ENCODE results near the gene STAP1. TPM values are rescaled to one million over a fixed set of nuclear protein-coding genes. Genes with fewer than 3 reads are reported as not detected.

STAP1 gene
- total and polyA plus RNA-seq, 2 of the 8 experiments (the other 6 are each of a cell fraction or from before 2014, with no cell fraction given) = not detected

DNA sequence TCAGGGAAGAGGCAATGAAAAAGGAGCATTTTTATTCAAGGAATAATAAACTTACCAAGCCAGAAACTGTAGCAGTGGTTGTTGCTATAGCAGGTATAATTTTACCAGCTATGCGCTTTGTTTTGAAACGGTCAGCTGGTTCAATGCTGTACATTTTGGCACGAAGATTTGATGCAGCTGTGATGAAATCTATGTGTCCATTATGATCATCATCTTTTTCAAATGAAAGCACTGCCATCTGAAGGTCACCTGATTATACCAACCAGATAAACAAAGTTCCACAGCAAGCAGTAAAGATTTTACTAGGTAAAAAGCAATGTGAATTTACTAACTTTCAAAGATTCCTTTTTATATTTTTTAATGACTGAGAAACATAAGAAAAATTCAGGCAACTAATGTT lies 66.4 kb downstream of the STAP1 start:
- no peaks in the 10 kb centered on the region for H4K20me1 ChIP-seq (replicated peaks in 1 of 2; ENCODE audit: control insufficient read depth in 1 of 2, insufficient read depth in 2 of 2, low read length in 2 of 2)
- ChIA-PET CTCF (ENCODE audit: partially characterized antibody) (interaction anchor here (0.6 kb wide), 1 partner anchor 89 kb away, joined by 3 read pairs; no protein-coding TSS in a partner anchor), POLR2A (ENCODE audit: partially characterized antibody) (no interaction called here)
- no peaks in the 10 kb centered on the region for H3K27me3 ChIP-seq (replicated peaks in 1 of 4; ENCODE audit: control insufficient read depth in 3 of 4, extremely low read depth in 1 of 4, insufficient read depth in 3 of 4, low read length in 3 of 4)
- H3K4me2 ChIP-seq (ENCODE audit: insufficient read depth in 1 of 2, low read depth in 2 of 2, low read length in 2 of 2) = no peak overlapping the region
- no peak overlapping the region for H2BK15ac ChIP-seq (ENCODE audit: low read length)
- no peaks in the 10 kb centered on the region for H3K4me1 ChIP-seq (replicated peaks in 1 of 4; ENCODE audit: control insufficient read depth in 3 of 4, insufficient read depth in 4 of 4, low read length in 3 of 4)
- no peak overlapping the region for H3K4me3 ChIP-seq (ENCODE audit: extremely low read depth in 1 of 4, insufficient read depth in 2 of 4, low read depth in 3 of 4, low read length in 4 of 4)
- H3K18ac ChIP-seq (ENCODE audit: extremely low read depth, low read length) = no peak overlapping the region
- H4K8ac ChIP-seq (ENCODE audit: extremely low read depth, insufficient read depth, low read length) = no peak overlapping the region
- no peak overlapping the region for H3K14ac ChIP-seq (ENCODE audit: insufficient read length)
- DNase-seq (ENCODE audit: low read depth in 1 of 2, low spot score in 2 of 2) (no peak), FAIRE-seq (no peak)
- H3K27ac ChIP-seq (ENCODE audit: low read depth, low read length) = no peak overlapping the region
- H2BK5ac ChIP-seq (ENCODE audit: low read depth, low read length) = no peak overlapping the region
- H4K91ac ChIP-seq (replicated peaks; ENCODE audit: insufficient read length, low read length) = no peak overlapping the region
- no peak overlapping the region for H3K4ac ChIP-seq (replicated peaks; ENCODE audit: insufficient read length, low read depth, low read length)
- no peak overlapping the region for H2BK12ac ChIP-seq (ENCODE audit: low read depth, low read length)
- H2BK20ac ChIP-seq (ENCODE audit: low read length) = no peak overlapping the region
- no peak overlapping the region for H2AK5ac ChIP-seq (ENCODE audit: low read depth, low read length)
- no peaks in the 10 kb centered on the region for H3K79me2 ChIP-seq (ENCODE audit: control insufficient read depth in 1 of 2, insufficient read depth in 2 of 2, low read length in 2 of 2)
- no peaks in the 10 kb centered on the region for H3K9me3 ChIP-seq (ENCODE audit: insufficient read depth in 2 of 2, low read depth in 1 of 2, low read length in 1 of 2)
- H3K79me1 ChIP-seq (ENCODE audit: low read depth, low read length) = no peaks in the 10 kb centered on the region
- H3K36me3 ChIP-seq (ENCODE audit: control insufficient read depth in 2 of 4, insufficient read depth in 4 of 4, low read length in 3 of 4) = peaks cover 0 to 57% (median 15%) of the 10 kb centered on the region in 4 experiments
- H2AFZ ChIP-seq (ENCODE audit: low read length) = no peak overlapping the region
- H2BK120ac ChIP-seq (replicated peaks; ENCODE audit: low read depth, low read length) = no peak overlapping the region
- no peak overlapping the region for H3K23ac ChIP-seq (ENCODE audit: insufficient read length)
- H3K9ac ChIP-seq (replicated peaks in 1 of 4; ENCODE audit: extremely low read depth in 1 of 4, low read depth in 3 of 4, low read length in 3 of 4) = no peak overlapping the region
- WGBS, 2 experiments (ENCODE audit: extremely low coverage in 1 of 2, insufficient coverage in 1 of 2, insufficient read length in 1 of 2, insufficient replicate concordance in 2 of 2, low coverage in 1 of 2, low lambda C conversion rate in 2 of 2, missing lambda C conversion rate in 1 of 2) = 95% methylated on average over 3 of the region's 3 CpGs; no CpG with 5 or more reads in 1 of the 2 experiments
- H3K23me2 ChIP-seq (ENCODE audit: low read depth, low read length) = no peaks in the 10 kb centered on the region
- no peak overlapping the region for H3K56ac ChIP-seq (replicated peaks; ENCODE audit: insufficient read length, low read depth, low read length)
- H4K5ac ChIP-seq (ENCODE audit: insufficient read length, low read depth, low read length) = no peak overlapping the region
- no peak for TF ChIP-seq BCL11A (IDR thresholded peaks at IDR 0.05; ENCODE audit: low read depth in 2 of 2, low read length in 2 of 2)
- no peak for TF ChIP-seq CBX8 (IDR thresholded peaks at IDR 0.05; ENCODE audit: borderline replicate concordance, low read depth, low read length)
- TF ChIP-seq CHD1 (IDR thresholded peaks at IDR 0.05; ENCODE audit: low read depth, low read length) = no peak
- TF ChIP-seq SP1 (IDR thresholded peaks at IDR 0.05; ENCODE audit: low read depth, low read length) = no peak
- TF ChIP-seq, protein P1, sequence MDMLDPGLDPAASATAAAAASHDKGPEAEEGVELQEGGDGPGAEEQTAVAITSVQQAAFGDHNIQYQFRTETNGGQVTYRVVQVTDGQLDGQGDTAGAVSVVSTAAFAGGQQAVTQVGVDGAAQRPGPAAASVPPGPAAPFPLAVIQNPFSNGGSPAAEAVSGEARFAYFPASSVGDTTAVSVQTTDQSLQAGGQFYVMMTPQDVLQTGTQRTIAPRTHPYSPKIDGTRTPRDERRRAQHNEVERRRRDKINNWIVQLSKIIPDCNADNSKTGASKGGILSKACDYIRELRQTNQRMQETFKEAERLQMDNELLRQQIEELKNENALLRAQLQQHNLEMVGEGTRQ (IDR thresholded peaks at IDR 0.05; ENCODE audit: low read length) = no peak

Data from H1 (cell line).